Progenitor cell of endocrine pancreas (in vitro differentiated cells): ENCODE results near the gene IRF5. TPM values are rescaled to one million over a fixed set of nuclear protein-coding genes. Genes with fewer than 3 reads are reported as not detected.

ENCODE experiments used
- DNase-seq: peaks from one replicate; pipeline ENCODE4 v3.0.0; 2021; ENCODE audit warnings: low spot score; ENCODE audit not compliant: unreplicated experiment
- H3K27ac Mint-ChIP-seq: 2 replicates; pipeline ENCODE4 v1.8.0; 2021; ENCODE audit warnings: mild to moderate bottlenecking, moderate library complexity, mixed read lengths
- H3K27me3 Mint-ChIP-seq: 2 replicates; pipeline ENCODE4 v1.8.0; 2021; ENCODE audit warnings: mixed read lengths
- H3K36me3 Mint-ChIP-seq: 2 replicates; pipeline ENCODE4 v1.8.0; 2022; ENCODE audit warnings: mixed read lengths; ENCODE audit not compliant: insufficient read depth
- H3K4me1 Mint-ChIP-seq: 2 replicates; pipeline ENCODE4 v1.8.0; 2021; ENCODE audit warnings: low read depth, mixed read lengths
- H3K4me3 Mint-ChIP-seq: 2 replicates; pipeline ENCODE4 v1.8.0; 2021; ENCODE audit warnings: low read depth, mild to moderate bottlenecking, moderate library complexity, mixed read lengths
- H3K9me3 Mint-ChIP-seq: 2 replicates; pipeline ENCODE4 v1.8.0; 2021; ENCODE audit warnings: low read depth, mixed read lengths
- CTCF ChIP-seq: fragments of 200-600 bp; sonication (generic); IDR thresholded peaks from one replicate; pipeline ENCODE4 v1.5.0; 2021; ENCODE audit warnings: antibody characterized with exemption, mild to moderate bottlenecking; ENCODE audit not compliant: unreplicated experiment
- total RNA-seq: library from RNA; stranded (reverse); gene quantifications from 2 replicates; pipeline ENCODE4 v1.2.1, GENCODE V29; 2021

The IRF5 gene
- total RNA-seq, 1 donor from 2014 or later = 0.69 TPM

GRCh38 chr7:128902761-128903585, 34.8 kb upstream of the IRF5 start:
- Mint-ChIP-seq H3K36me3 (peaks cover 14% of the 10 kb centered on the region), H3K27me3 (no peaks in the 10 kb centered on the region), H3K9me3 (peaks cover 8% of the 10 kb centered on the region), H3K4me1 (no peaks in the 10 kb centered on the region), H3K27ac (no peak overlapping the region), H3K4me3 (no peak overlapping the region)
- TF ChIP-seq CTCF = no peak
- DNase-seq = no peak

- Mint-ChIP-seq H3K9me3 (peaks cover 4% of the 10 kb centered on the region), H3K4me1 (no peaks in the 10 kb centered on the region), H3K27ac (no peak overlapping the region), H3K36me3 (peaks cover 11% of the 10 kb centered on the region), H3K27me3 (no peaks in the 10 kb centered on the region), H3K4me3 (no peak overlapping the region)
- no peak for TF ChIP-seq CTCF
- no peak for DNase-seq
These were observed 33.9 kb upstream of the IRF5 start for GRCh38 chr7:128903621-128904361.

- H3K4me1 Mint-ChIP-seq = peaks cover 2% of the 10 kb centered on the region
- peaks cover 6% of the 10 kb centered on the region for H3K27me3 Mint-ChIP-seq
- peaks cover 4% of the 10 kb centered on the region for H3K9me3 Mint-ChIP-seq
- H3K4me3 Mint-ChIP-seq = no peak overlapping the region
- TF ChIP-seq CTCF = peak; percentile 63
- peaks cover 11% of the 10 kb centered on the region for H3K36me3 Mint-ChIP-seq
- no peak for DNase-seq
- no peak overlapping the region for H3K27ac Mint-ChIP-seq
These were observed 33.1 kb upstream of the IRF5 start for GRCh38 chr7:128904381-128905197.

- Mint-ChIP-seq H3K27me3 (peaks cover 12% of the 10 kb centered on the region), H3K4me1 (peaks cover 5% of the 10 kb centered on the region), H3K27ac (no peak overlapping the region), H3K9me3 (no peaks in the 10 kb centered on the region), H3K4me3 (no peak overlapping the region), H3K36me3 (peaks cover 4% of the 10 kb centered on the region)
- no peak for DNase-seq
- no peak for TF ChIP-seq CTCF
These were observed 31.5 kb upstream of the IRF5 start for GRCh38 chr7:128906001-128906765.
